NCI-H2171 (cell line): ENCODE data around the gene ABHD8.
"Not testable (repeated sequence)": the region's sequence is repeated elsewhere in the genome, so short reads cannot be mapped to it uniquely, and the experiment has no call there.

ENCODE experiments used
- DNase-seq: peaks from one replicate; lab custom pipeline; 2025; lab: John Stamatoyannopoulos, UW

The ABHD8 gene

DNA sequence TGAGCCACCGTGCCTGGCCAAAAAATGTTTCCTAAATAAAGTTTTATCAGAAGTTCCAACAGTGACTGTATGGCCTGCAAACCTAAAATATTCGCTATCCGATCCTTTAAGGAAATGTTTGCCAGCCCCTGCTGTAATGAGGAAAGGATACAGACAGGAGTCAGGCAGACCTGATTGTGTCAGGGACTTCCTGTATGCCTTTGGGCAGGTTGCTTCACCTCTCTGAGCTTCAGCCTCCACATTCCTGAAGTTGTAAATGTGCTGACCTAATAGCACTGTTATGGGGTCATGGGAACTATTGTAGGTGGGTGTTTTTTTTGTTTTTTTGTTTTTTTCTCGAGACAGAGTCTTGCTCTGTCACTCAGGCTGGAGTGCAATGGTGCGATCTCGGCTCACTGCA is 6.2 kb downstream of the ABHD8 start:
- DNase-seq = no peak

DNA sequence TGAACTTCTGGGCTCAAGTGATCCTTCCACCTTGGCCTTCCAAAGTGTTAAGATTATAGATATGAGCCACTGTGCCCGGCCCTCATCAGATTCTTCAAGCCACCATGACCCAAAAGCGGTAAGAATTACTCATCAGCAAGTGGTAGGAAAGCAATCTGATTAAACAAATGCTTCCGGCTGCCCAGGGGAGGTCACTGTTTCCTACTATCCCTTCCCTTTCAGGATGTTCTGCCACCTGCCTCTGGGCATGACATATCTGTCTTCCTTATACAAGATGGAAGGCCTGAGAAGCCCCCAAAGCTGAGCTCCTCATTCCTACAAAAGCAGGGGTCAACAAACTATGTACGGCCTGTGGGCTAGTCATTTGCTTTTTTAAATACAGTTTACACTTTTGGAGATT is 7.0 kb downstream of the ABHD8 start:
- DNase-seq = no peak

DNA sequence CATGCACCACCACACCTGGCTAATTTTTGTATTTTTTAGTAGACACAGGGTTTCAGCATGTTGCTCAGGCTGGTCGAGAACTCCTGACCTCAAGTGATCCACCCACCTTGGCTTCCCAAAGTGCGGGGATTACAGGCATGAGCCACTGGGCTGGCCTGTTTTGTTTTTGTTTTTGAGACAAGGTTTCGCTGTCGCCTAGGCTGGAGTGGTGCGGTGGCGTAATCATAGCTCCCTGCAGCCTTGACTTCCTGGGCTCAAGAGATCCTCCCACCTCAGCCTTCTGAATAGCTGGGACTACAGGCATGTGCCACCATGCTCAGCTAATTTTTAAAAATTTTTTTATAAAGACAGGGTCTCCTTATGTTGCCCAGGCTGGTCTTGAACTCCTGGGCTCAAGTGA is 7.7 kb downstream of the ABHD8 start:
- not testable (repeated sequence) for DNase-seq

GRCh38 chr19:17294051-17294891 is 9.0 kb downstream of the ABHD8 start:
- DNase-seq = no peak

- no peak for DNase-seq
Observed at GRCh38 chr19:17293605-17294004, 9.6 kb downstream of the ABHD8 start.

DNA sequence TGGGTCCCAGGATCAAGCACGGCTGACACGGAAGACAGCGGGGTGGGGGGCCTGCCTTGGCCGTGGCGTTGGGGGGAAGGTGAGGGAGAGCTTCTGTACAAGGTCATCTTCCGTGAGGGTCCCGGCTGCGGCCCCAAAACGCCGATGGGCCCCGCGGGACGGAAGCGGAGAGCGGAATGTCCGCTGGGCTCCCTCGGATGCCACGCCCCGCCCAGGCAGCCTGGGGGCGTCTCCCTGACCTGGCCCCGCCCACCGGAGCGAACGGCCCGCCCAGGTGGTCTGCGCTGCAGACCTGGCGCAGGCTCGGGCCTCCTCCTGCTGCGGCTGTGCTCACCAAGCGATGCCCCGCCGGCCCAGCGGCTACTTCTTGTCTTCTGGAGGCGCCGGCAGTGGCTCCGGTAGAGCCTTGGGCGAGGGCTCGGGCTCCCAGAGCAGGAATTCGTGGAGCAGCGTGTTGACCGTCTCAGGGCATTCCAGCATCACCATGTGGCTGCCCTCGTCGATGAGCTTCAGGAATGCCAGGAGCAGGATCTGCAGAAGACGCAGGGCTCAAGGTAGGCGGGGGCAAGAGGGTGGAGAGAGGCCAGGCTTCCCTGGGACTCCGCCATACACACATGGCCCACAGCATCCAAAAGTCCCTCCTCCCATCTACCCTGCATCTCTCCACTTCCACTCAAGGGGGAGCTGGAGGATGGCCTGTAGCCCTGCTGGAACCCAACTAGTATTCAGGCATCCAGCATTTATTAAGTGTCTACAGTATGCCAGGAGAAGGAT is 10.7 kb downstream of the ABHD8 start:
- DNase-seq = no peak

DNA sequence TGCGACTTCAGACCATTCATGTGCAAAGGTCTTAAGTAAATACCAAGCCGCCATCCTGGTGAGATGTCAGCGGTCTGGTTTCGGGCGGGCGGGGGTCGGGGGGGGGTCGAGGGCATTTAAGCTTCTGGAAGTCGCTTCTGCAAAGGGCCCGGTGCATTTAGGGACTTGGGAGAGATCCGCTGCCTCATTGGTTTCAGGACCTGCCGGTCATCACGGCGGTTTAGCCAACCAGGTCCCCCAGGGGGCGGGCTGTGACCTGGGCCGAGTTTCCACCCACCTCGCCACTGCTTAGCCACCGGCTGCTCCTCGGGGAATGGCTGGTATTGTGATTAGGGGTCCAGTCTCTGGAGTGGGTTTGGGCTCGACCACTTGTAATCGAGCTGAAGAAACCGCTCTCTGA is 13.7 kb downstream of the ABHD8 start:
- DNase-seq = no peak

DNA sequence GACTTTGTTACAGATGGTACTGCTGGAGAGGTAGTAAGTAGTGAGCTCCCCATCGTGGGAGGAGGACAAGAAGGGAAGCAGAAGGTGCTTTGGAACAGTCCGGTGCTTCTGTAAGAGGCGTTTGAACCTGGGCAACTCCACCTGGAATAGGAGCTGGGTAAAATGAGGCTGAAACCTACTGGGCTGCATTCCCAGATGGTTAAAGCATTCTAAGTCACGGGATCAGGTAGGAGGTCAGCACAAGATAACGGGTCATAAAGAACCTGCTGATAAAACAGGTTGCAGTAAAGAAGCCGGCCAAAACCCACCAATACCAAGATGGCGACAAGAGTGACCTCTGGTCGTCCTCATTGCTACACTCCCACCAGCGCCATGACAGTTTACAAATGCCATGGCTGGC is 16.5 kb downstream of the ABHD8 start:
- DNase-seq = no peak

GRCh38 chr19:17286263-17286662 is 17.0 kb downstream of the ABHD8 start:
- no peak for DNase-seq

DNA sequence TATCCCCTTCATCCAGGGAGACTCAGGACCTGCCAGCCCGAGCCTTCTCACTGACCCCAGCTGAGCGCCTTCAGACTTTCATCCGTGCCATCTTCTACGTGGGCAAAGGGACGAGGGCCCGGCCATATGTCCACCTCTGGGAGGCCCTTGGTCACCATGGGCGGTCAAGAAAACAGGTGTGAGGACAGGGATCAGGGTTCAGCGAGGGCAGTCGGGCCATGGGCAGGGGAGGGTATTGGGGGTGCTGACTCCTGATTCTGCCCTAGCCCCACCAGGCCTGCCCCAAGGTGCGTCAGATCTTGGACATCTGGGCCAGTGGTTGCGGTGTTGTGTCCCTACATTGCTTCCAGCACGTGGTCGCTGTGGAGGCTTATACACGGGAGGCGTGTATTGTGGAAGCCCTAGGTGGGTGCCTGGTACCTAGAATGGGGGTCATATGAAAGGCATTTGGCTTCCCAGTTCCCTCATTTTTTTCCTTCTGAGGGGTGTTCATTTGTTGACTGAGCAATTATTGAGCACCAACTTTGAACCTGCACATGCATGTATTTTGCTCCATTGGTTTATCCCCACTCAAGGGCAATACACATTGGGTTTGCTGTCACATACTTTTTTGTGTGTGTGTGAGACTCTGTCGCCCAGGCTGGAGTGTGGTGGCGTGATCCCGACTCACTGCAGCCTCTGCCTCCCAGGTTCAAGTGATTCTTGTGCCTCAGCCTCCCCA is 17.6 kb downstream of the ABHD8 start:
- DNase-seq = no peak

GRCh38 chr19:17283504-17283996 is 19.7 kb downstream of the ABHD8 start:
- no peak for DNase-seq

GRCh38 chr19:17282488-17283125 is 20.6 kb downstream of the ABHD8 start:
- peak; percentile 42 for DNase-seq

GRCh38 chr19:17281391-17282304 is 21.6 kb downstream of the ABHD8 start, which contains the start of gene ANKLE1:
TSS of gene ANKLE1 (plus strand) at chr19:17281901. CDS start at chr19:17281921, 20 bp downstream.
- DNase-seq = no peak

GRCh38 chr19:17279436-17279835 is 23.8 kb downstream of the ABHD8 start:
- DNase-seq = no peak

DNA sequence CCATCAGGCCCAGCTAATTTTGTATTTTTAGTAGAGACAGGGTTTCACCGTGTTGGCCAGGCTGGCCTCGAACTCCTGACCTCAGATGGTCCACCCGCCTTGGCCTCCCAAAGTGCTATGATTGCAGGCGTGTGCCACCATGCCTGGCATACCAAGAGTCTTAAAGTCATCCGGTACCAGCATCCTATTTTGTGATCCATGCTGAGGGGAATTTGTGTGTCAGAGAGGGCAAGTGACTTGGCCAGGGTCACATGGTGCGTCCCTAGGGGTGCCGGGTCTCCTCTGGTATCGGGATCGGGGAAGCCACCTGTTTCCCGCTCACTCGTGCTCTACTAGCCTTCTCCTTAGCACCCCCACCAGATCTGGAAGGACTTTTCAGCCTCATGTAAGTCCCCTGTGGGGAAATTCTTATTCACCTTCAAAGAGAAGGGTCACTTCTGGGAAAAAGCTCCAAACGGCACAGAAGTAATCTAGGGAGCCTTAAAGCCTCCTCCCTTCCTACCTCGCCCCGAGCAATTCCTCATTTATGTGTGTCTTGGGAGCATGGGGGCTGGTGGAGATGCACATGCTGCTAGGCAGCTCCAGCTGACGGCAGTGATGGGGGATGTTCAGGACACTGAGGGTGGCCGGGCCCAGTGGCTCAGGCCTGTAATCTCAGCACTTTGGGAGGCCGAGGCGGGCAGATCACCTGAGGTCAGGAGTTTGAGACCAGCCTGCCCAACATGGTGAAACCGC is 27.6 kb downstream of the ABHD8 start:
- no peak for DNase-seq

GRCh38 chr19:17274892-17275291 is 28.3 kb downstream of the ABHD8 start:
- DNase-seq = not testable (repeated sequence)

DNA sequence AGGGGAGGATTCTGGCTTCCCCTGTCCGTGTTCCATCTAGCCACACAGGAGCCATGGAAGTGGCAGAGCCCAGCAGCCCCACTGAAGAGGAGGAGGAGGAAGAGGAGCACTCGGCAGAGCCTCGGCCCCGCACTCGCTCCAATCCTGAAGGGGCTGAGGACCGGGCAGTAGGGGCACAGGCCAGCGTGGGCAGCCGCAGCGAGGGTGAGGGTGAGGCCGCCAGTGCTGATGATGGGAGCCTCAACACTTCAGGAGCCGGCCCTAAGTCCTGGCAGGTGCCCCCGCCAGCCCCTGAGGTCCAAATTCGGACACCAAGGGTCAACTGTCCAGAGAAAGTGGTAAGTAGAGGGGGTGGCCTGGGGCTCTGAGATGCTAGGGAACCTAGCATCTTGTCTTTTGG is 34.5 kb downstream of the ABHD8 start:
- no peak for DNase-seq

GRCh38 chr19:17266975-17267788 is 36.0 kb downstream of the ABHD8 start, which contains the start of gene BABAM1:
TSS of gene BABAM1 (plus strand) at chr19:17267443. CDS start at chr19:17268807, 1,364 bp downstream.
- peak; percentile 100 for DNase-seq

DNA sequence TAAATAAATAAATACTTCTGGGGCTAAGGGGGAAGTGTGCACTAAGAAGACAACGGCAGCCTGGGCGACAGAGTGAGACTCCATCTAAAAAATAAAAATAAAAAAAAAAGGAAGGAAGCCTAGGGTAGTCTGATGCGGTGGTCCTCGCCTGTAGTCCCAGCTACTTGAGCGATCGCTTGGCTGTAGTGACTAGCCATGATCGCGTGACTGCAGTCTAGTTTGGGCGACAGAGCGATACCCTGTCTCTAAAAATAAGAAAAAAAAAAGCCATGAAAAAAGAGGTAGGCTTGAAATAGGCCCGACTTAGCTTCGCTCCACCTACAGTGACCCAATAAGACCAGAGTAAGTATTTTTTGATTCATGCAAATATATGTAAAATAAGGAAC is 36.6 kb downstream of the ABHD8 start:
- no peak for DNase-seq
